ENCODE data around the gene TMEM9.
"Not testable (repeated sequence)": the region's sequence is repeated elsewhere in the genome, so short reads cannot be mapped to it uniquely, and the experiment has no call there.

TMEM9 gene

DNA sequence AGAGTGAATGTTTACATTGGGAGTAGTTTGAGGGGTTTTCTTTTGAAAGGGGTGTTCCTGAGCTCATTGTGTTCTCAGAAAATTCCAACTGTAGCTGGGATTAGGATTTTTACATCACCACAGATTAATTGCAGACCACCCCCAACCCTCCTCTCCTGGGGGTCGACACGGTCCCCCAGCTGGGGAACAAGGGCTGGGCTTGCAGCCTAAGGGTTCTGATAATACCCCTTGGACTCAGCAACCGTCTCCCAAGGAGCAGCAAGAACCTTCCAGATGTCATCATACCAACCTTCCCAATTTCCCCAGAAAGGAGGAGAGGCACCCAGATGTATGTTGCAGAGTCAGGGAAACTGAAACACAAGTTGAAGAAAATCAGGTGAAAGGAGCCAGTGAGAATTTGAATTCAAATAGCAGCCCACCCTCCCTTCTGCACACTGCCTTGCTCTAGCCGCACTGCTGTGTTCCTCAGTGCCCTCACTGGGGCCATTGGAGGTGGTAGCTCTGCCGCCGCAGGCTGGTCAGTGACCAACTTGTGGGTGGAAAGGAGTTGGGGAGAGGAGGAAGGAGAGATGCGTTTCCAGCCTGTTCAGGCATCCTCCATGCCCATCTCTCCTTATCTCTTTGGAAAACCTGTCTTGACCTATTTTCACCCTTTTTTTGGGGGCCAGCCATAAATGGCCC, 21.7 kb upstream of the TMEM9 start:
- in situ Hi-C loops (cut with MboI; ENCODE audit: low sequenced_read_pairs): no loop called here

DNA sequence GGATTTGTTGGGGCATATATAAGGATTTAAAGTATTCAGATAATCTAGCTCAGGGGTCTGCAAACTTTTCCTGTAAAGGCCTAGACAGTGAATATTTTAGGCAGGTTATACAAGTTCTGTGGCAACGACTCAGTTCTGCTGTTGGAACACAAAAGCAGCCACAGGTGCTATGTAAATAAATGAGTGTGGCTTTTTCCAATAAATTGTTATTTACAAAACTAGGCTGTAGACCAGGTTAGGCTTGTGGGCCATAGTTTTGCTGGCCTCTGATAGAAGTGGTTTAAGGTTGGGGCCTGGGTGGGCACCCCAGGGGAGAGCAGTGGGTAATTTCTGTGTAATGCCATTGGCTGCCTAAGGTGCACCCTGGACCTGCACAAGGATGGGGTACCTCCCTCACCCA, 19.5 kb upstream of the TMEM9 start:
- in situ Hi-C loops (cut with MboI; ENCODE audit: low sequenced_read_pairs): no loop called here

DNA sequence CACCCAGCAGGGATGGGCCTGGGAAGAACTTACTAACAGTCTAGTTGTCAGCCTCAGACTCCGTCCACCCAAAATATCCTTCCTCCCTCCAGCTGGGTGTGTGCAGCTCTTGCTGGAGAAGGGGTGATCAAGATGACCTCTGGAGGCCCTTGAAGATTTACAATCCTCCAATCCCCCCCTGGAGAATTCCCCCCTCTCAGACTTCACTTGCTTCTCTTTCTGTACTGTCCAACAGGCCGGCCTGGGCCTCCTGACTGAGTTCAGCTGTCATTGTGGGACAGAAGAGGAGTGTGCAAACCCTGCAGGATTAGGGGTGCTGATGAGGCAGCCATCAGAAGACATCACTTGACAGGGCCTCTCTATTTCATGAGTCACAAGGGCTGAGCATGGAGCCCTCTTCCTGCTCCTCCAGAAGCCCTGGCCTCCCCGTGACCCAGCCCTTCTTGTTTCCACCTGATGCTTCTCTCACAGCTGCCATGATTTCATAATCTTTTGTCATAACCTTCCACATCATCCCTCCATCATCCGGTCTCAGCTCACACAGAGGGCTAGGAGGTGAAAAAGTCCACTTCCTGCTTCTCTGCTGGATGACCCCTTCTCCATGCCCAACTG, 18.8 kb upstream of the TMEM9 start:
- in situ Hi-C loops (cut with MboI; ENCODE audit: low sequenced_read_pairs): no loop called here

DNA sequence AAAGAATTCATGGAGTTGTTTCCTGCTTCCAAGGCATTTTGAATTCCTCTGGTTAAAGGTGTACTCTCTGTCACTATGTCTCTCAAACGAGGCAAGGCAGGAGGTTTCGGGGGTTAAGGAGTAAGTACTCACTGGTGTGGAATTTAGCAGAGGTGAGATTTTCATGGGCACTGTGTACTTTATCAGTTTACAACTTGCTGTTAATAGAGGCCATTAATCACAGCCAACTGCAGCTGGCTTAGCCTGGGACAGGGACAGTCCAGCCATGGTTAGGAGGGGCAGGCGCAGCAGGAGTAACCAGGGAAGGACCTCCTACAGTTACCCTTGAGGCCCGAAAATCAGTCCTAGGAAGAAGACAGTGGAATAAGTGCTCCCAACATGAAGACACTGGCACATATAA, 18.1 kb upstream of the TMEM9 start:
- in situ Hi-C loops (cut with MboI; ENCODE audit: low sequenced_read_pairs): no loop called here

DNA sequence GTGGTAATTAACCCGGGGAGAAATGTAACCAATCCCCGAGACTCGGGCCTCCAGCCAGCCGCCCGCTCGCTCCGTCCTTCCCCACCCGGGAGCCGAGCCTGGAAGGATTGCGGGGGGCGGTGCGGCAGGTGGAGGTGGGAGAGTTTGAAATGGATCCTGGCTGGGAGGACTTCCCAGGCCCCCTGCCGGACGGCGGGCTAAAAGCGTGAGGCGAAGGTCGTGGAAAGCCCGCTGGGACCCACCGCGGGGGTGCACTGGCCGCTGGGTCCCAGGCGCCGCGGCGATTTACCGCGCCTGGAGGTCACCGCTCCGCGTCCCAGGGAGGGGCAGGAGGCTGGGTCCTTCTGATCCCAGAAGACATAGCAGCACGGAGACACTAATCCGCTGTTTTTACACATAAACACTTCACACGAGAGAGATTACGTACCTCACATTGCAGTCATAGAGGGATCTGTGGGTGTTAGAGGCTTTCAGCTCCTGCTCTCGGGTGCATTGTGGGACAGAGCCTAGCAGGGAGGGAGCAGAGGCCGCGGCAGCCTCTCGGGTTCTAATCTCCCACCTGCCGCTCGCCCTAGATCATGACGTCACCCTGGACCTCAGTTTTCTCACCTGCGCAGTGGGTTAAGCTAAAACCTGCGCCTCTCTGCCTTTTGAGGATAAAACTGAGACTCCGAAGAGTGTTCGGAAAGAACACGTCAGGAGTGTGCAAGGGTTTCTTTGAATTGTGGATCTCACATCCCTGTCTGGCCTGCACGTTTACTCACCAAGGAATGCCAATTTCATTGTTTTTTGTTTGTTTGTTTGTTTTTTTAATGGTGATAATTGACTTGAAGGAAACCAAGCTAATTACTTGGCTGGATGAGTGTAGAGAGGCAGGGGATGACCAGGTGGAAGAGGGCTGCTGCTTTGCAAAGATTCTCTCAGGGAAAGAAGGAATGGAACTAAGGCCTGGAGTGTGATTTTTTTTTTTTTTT, 17.1 kb upstream of the TMEM9 start:
- in situ Hi-C loops (cut with MboI; ENCODE audit: low sequenced_read_pairs): no loop called here

DNA sequence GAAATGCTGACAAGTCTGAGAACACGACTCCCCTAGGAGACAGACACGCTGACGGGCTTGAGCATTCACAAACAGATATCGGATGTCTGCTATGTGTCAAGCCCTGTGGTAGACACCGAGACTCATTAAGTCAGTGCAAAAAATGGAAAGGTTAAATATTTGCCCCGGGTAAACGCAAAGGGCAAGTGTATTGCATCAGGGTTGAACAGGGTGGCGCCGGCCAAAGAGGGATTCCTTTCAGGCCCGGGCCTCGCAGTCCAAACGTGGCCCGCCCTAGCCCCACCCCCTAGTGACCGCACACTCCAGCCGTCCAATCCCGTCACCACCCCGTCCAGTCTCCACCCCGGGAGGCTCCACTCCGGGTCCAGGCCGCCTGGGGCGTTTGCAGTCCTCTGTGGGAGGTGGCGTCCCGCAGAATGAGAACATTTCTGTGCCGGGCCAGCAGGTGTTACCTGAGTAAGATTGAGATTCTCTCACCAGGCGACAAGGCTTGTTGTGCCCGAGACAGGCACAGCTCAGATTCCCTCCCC, 16.3 kb upstream of the TMEM9 start:
- in situ Hi-C loops (cut with MboI; ENCODE audit: low sequenced_read_pairs): no loop called here

DNA sequence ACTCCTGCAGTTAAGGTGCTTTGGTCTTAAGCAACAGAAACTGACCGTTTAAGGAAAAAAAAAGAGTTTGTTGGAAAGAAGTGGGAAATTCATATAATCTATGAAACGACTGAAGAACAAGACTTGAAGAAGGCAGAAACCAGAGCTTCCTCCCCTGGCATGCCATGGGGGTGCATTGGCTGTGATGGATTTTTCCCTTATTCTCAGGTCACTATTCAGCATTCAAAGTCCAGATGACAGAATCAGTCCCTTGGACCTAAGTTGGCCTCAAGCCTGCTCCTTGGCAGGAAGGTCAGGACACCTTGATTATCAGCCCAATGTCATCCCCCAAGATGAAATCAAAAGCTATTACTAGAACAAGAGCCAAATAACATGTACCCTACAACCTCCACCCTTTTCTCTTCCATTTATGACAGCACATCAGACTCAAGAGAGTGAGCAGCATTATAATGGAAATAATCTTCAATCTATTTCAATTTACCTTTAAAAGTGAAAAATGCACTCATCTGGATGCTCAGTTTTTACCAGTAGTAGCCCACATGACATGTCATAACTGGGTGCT, 15.8 kb upstream of the TMEM9 start:
- in situ Hi-C loops (cut with MboI; ENCODE audit: low sequenced_read_pairs): no loop called here

DNA sequence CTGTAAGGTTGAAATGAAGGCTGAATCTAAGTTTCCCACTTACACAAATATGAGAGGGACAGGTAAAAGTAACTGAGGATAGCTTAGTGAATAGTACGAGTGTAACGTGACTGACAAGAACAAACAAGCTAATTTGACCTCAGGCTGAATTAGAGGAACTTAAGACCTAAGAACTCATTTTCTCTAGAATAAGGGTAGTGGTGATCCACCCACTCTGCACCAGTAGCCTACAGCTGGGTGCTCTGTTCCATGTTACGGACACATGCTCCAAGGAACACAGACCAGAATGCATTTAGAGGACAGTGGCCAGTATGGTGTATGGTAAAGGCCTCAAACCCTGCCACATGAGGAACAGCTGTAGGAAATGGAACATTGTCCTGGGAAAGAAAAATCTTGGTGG, 14.9 kb upstream of the TMEM9 start:
- in situ Hi-C loops (cut with MboI; ENCODE audit: low sequenced_read_pairs): no loop called here

DNA sequence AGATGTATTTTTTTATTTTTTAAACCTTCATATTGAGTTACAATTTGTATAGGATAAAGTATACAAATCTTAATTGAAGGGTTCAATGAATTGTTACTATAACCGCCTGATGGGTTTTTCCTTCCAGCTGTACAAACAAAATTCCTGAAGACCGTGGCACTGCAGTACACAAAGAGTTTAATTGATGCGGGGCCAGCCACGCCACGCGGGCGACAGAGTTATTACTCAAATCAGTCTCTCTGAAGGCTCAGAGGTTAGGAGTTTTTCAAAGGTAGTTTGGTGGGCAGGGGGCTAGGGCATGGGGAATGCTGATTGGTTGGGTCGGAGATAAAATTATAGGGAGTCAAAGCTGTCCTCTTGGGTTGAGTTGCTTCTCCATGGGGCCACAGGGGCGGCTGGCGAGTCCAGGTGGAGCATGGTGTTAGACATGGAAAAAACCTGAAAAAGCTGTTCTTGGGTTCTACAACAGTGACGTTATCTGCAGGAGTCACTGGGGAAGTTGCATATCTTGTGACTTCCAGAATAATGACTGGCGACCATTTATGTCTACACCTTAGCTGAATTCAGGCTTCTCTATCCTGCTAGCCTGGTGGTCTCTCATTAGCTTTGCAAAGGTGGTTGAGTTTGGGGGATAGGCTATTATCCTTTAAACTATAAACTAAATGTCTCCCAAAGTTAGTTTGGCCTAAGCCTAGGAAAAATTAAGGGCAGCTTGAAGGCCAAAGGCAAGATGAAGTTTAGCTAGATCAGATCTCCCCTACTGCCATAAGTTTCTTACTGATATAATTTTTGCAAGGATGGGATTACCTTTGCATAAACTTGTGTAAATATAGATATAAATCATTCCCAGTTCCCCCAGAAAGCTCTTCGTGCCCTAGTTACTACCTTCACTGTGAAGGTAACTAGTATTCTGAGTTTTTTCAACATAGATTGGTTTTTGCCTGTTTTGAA, 13.0 kb upstream of the TMEM9 start:
- in situ Hi-C loops (cut with MboI; ENCODE audit: low sequenced_read_pairs): no loop called here

DNA sequence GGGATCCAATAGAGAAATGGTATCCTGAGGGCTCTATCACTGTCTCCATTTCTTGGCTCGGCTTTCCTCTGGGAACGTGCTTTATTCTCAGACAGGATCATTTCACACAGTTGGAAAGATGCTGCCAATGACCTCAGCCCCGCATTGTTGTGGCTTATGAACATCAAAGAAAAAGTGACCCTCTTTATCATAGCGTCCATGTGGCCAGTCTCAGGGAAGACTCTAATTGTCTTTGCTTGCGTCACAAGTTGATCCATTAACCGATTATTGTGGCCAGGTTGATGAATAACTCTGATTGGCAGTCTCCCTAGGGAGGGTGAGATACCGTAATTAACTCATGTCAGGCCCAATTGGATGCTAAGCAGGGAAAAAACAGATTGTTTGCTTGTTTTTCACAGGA, 10.4 kb upstream of the TMEM9 start:
- in situ Hi-C loops (cut with MboI; ENCODE audit: low sequenced_read_pairs): no loop called here

DNA sequence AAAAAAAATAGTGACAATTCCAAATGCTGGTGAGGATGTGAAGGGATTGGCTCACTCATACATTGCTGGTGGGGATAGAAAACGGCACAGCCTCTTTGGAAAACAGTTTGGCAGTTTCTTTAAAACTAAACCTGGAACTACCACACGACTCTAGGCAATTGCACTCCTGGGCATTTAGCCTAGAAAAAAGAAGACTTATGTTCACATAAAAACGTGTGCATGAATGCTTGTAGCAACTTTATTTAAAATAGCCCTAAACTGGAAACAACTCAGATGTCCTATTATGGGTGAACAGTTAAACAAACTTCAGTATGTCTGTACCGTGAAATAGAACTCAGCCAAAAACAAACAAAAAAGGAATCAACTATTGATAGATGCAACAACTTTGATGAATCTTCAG, 9.4 kb upstream of the TMEM9 start:
- in situ Hi-C loops (cut with MboI; ENCODE audit: low sequenced_read_pairs): no loop called here

DNA sequence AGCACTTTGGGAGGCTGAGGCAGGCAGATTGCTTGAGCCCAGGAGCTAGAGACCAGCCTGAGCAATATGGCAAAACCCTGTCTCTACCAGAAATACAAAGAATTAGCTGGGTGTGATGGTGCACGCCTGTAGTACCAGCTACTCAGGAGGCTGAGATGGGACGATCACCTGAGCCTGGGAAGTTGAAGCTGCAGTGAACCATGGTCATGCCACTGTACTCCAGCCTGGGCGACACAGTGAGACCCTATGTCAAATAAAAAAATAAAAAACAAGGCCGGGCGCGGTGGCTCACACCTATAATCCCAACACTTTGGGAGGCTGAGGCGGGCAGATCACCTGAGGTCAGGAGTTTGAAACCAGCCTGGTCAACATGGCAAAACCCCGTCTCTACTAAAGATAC, 8.8 kb upstream of the TMEM9 start:
- in situ Hi-C loops (cut with MboI; ENCODE audit: low sequenced_read_pairs): not testable (repeated sequence)

DNA sequence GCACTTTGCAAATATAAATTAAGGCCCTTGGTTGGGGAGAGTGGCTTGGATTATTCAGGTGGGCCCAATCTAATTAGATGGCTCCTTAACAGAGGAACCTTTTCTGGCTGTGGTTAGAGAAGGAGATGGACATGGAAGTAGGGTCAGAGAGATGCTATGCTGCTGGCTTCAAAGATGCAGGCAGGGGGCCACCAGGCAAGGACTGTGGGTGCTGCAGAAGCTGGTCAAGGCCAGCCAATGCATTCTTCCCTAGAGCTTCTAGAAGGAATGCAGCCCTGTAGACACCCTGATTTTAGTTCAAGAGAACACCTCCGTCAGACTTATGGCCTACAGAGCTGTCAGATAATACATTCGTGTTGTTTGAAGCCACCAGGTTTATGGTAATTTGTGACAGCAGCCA, 3.7 kb upstream of the TMEM9 start:
- in situ Hi-C loops (cut with MboI; ENCODE audit: low sequenced_read_pairs): no loop called here

DNA sequence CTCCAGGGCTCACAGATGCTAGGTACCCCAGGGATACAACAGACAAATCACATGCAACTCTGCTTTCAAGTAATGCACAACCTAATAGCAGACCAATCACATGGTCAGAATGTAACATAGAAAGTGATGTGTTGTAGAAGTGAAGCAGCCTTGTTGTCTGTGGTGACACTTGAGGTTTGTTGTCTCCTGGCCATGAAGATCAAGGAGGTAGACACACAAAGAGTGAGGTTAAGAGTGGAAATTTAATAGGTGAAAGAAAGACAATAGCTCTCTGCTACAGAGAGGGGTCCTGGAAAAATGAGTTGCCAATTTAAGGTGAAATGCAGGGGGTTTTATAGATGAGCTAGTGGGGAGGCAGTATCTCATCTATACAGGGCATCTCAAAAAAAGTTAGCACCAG, 2.5 kb upstream of the TMEM9 start:
- in situ Hi-C loops (cut with MboI; ENCODE audit: low sequenced_read_pairs): no loop called here

DNA sequence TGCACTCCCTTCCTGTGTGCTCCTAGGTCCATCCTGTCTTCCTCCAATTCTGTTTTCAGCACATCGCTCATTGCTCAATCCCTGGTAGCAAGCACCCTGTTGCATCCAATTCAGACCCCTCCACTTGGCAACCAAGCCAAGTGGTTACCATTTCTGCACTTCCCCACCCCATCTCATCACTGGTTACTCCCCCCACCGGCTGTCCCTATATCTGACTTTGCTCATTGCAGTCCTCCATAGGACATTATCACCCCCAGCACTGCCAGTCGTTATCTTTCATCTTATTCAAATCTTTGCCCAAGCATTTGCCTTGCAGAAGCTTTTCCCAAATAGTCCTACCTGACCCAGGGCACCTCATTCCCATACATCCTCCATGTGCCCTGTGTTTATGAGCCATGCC, 2.1 kb upstream of the TMEM9 start:
- in situ Hi-C loops (cut with MboI; ENCODE audit: low sequenced_read_pairs): no loop called here

DNA sequence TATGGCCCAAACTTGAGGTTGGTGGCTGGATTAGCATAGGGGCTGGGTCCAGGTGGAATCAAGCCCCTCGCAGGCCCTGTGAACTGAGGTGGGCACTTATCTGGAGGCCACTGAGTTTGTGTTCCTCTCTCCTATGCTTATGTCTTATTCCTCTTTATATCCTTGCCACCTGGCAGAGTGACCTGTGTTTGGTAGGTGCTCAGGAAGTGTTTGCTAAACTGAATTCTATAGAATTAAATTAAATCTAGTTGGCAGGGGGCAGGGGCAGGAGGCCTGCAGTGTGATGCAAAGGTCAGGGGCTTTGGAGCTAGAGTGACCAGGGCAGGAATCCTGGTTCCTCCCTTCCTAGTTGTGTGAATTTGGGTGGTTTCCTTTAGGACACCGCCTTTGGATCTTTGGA, 1.1 kb upstream of the TMEM9 start:
- in situ Hi-C loops (cut with MboI; ENCODE audit: low sequenced_read_pairs): no loop called here

DNA sequence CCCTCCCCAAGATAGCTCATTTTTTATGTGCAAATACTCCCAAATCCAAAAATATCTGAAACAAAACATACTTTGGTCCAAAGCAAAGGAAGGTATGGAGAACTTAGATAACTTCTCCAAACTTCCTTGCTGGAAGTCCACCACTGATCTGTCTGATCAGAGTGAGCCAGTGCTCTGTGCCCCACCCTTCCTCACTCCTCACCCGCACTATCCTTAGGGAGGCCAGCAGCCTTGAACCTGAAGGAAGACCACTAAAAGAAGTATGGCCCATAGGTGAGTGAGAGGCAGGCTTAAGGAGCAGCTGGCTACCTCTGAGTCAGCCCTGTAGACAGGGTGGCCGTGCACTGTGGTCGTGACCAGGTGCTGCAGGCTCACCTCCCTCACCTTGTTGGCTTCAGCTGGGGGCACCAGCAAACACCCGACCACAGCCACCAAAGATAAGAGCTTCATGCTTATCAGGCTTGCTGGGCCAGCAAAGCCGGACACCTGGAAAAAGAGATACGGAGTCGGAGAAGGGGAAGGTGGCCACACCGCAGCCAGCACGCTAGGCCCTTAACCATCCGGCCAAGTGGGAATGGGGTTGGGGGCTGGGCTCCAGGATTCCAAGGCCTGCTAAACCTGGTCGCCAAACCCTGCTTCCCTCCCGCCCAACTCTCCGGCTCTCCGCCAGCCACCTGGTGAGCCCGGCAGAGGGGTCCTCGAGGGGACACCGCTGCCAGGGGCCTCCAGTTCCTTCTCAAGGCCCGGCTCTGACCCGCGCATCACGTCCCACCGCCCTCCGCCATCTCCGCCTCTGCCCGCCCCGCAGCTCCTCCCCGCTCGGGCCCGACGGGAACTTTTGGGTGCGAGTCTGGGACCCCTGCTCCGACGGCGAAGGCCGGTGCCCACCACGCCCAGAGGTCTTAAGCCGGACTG, 543 bp downstream of the TMEM9 start:
- in situ Hi-C loops (cut with MboI; ENCODE audit: low sequenced_read_pairs): no loop called here

DNA sequence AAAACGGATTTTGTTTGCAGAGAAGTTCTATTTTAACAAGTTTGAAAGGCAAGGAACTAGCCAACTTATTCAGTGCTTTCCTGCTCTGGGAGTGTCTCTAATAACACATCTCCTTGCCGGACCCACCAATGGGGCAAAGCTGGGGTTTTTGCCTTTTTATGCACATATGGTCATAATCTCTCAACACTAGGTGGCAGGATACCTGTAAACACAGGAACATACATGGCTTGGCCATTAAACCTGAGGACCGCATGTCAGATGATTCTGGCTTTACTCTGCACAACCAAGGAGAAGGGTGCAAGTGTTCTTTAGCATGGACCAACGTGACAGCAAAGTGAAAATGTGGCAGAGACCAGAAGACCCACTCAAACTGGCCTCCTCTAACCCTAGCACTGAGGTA, 4.9 kb downstream of the TMEM9 start:
- in situ Hi-C loops (cut with MboI; ENCODE audit: low sequenced_read_pairs): no loop called here

DNA sequence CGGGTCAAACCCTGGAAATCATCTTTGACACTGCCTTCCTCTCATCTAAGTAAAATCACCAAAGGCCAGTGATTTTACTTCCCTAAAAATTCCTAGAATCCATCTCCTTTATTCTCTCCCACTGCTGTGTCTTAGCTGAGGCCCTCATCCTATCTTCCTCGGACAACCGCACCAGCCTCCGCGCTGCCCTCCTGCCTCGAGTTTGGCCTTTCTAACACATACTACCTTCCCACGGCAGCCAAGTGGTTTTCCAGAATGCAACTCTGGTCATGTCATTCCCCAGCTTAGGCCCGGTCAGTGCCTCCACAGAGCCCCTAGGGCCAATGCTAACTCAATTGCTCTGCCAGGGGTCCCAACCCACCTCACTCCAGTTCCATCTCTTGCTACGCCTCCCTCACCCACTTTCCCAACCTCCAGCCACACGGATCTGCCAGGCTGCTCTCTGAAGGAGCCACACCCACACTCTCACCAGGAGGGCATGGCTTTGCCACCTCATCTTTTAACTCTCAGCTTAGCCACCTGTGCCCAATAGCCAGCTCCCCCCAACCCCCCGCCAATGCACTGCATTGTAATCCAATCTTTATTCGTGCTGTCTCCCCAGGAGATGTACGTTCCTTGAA, 6.8 kb downstream of the TMEM9 start:
- in situ Hi-C loops (cut with MboI; ENCODE audit: low sequenced_read_pairs): no loop called here
